H1 (cell line): ENCODE results near the gene DOP1B. TPM values are rescaled to one million over a fixed set of nuclear protein-coding genes. Genes with fewer than 3 reads are reported as not detected.

ENCODE experiments used
- BRCA1 ChIP-seq: IDR thresholded peaks from 2 replicates; pipeline ENCODE4 v1.6.1; 2012; ENCODE audit warnings: low read depth, low read length, improper control_type of control experiment
- KDM4A ChIP-seq: IDR thresholded peaks from one replicate; pipeline ENCODE4 v1.7.1; 2012; ENCODE audit warnings: low read depth, mild to moderate bottlenecking, moderate library complexity, low read length, inconsistent platforms; ENCODE audit not compliant: severe bottlenecking
- PHF8 ChIP-seq: fragments of 200-600 bp; sonication (generic); conservative IDR thresholded peaks from 2 replicates; pipeline ENCODE4 v1.7.1; 2012; ENCODE audit warnings: low read depth, mild to moderate bottlenecking, inconsistent platforms, low read length, moderate library complexity
- polyA plus RNA-seq, 7 experiments: library from polyadenylated mRNA; depleted of rRNA in 3 of 7; stranded (reverse) in 5 of 7; unstranded in 2 of 7; fragments of >200 nt in 5 of 7; fragments of 200-250 nt in 2 of 7; gene quantifications; 1 replicate in 5 of 7; 2 replicates in 1 of 7; 4 replicates in 1 of 7; pipeline versions ENCODE4 v1.2.1 to v1.2.3, GENCODE V29; 2011 to 2013; ENCODE audit warnings: missing spikeins in 2 of 7, mixed read lengths in 2 of 7
- total RNA-seq: library from RNA; stranded (reverse); fragmentation: NEBNext Ultra II Directional; extraction: Animal tissue kit (Norgen Biotek cat#: 25700); gene quantifications from 2 replicates; pipeline ENCODE4 v1.2.1, GENCODE V29; 2021

DOP1B gene
- total and polyA plus RNA-seq, 2 of the 8 experiments (the other 6 are each of a cell fraction or from before 2014, with no cell fraction given) = 2.8 to 9.9 TPM

DNA sequence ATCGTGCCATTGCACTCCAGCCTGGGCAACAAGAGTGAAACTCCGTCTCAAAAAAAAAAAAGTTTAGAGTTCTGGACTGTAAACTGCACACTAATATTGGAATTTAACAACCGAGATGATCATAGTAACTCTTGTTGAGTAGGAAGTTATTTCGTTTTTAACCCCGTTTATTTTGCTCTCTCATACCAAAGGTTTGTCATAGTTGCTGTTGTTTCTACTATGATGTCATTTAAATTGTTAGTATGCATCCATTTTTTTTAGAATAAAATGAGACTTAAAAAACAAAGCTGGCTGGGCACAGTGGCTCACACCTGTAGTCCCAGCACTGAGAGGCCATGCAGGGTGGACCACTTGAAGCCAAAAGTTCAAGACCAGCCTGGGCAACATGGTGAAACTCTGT lies 49.3 kb downstream of the DOP1B start (continued):
- no peak for TF ChIP-seq BRCA1
- no peak for TF ChIP-seq KDM4A
- no peak for TF ChIP-seq PHF8
- TF ChIP-seq, all 59 proteins: peak for 0

Other genes with a start within 250 kb of the DOP1B start
- gene SETD4, start 96.3 kb upstream of the DOP1B start, total RNA-seq = 46.6 and 47.4 TPM in 2 replicates
- 17.0 and 20.1 TPM in 2 replicates for gene SETD4, start 96.3 kb upstream of the DOP1B start, polyA plus RNA-seq (2011; rRNA removed)
- gene CBR1, start 86.8 kb upstream of the DOP1B start, total RNA-seq = 1.8 and 2.3 TPM in 2 replicates
- gene CBR1, start 86.8 kb upstream of the DOP1B start, polyA plus RNA-seq (2011; rRNA removed) = 207 and 234 TPM in 2 replicates
- 4.3 TPM in 2 replicates for gene CBR3, start 21.7 kb upstream of the DOP1B start, total RNA-seq
- 1.2 and 1.5 TPM in 2 replicates for gene CBR3, start 21.7 kb upstream of the DOP1B start, polyA plus RNA-seq (2011; rRNA removed)
- 20.4 and 23.9 TPM in 2 replicates for gene MORC3, start 163.4 kb downstream of the DOP1B start, total RNA-seq
- 3.3 and 5.0 TPM in 2 replicates for gene MORC3, start 163.4 kb downstream of the DOP1B start, polyA plus RNA-seq (2011; rRNA removed)
- 22.0 and 23.1 TPM in 2 replicates for gene CHAF1B, start 228.6 kb downstream of the DOP1B start, total RNA-seq
- gene CHAF1B, start 228.6 kb downstream of the DOP1B start, polyA plus RNA-seq (2011; rRNA removed) = 11.0 and 11.8 TPM in 2 replicates